WTC11 (cell line): ENCODE data around the gene CNGA2. TPM values are rescaled to one million over a fixed set of nuclear protein-coding genes. Genes with fewer than 3 reads are reported as not detected.

ENCODE experiments used
- ATAC-seq: fragments of 200-7000 bp; cut with Tn5 transposase; 2 replicates; pipeline ENCODE4 v1.10.0; 2021; ENCODE audit warnings: mild to moderate bottlenecking, moderate library complexity
- CTCF ChIA-PET: fragments of 300-600 bp; sonication (Branson Sonifier 250); formaldehyde crosslinking; loops from one replicate; lab custom pipeline; 2021; ENCODE audit warnings: antibody characterized with exemption; lab: Charles Lee
- POLR2A ChIA-PET: fragments of 350-600 bp; sonication (Branson Sonifier 250); formaldehyde crosslinking; loops from one replicate; lab custom pipeline; 2021; ENCODE audit warnings: antibody characterized with exemption; lab: Charles Lee
- DNase-seq: peaks from one replicate; pipeline ENCODE4 v3.0.0; 2021; ENCODE audit warnings: low spot score
- H3K27ac Mint-ChIP-seq: 2 replicates; pipeline ENCODE4 v1.8.0; 2021; ENCODE audit warnings: mixed read lengths
- H3K27me3 Mint-ChIP-seq: 2 replicates; pipeline ENCODE4 v1.8.0; 2021; ENCODE audit warnings: low read depth, mild to moderate bottlenecking, moderate library complexity, mixed read lengths
- H3K36me3 Mint-ChIP-seq: 2 replicates; pipeline ENCODE4 v1.8.0; 2021; ENCODE audit warnings: mixed read lengths
- H3K4me1 Mint-ChIP-seq: 2 replicates; pipeline ENCODE4 v1.8.0; 2022; ENCODE audit warnings: mixed read lengths
- H3K4me3 Mint-ChIP-seq: 2 replicates; pipeline ENCODE4 v1.8.0; 2021; ENCODE audit warnings: mild to moderate bottlenecking, moderate library complexity, mixed read lengths
- H3K9me3 Mint-ChIP-seq: 2 replicates; pipeline ENCODE4 v1.8.0; 2021; ENCODE audit warnings: mixed read lengths
- ARID4B ChIP-seq: sonication (generic); formaldehyde crosslinking; IDR thresholded peaks from 2 replicates; pipeline ENCODE4 v1.8.0; 2023; ENCODE audit warnings: missing genetic modification reagents, mild to moderate bottlenecking, borderline replicate concordance
- ATF1 ChIP-seq: sonication (generic); formaldehyde crosslinking; IDR thresholded peaks from 2 replicates; pipeline ENCODE4 v1.8.1; 2023; ENCODE audit warnings: mild to moderate bottlenecking, moderate library complexity, missing genetic modification reagents
- ATF2 ChIP-seq: sonication (generic); formaldehyde crosslinking; IDR thresholded peaks from 2 replicates; pipeline ENCODE4 v1.8.1; 2022; ENCODE audit warnings: low read depth, missing genetic modification reagents, borderline replicate concordance
- ATF3 ChIP-seq: sonication (generic); formaldehyde crosslinking; conservative IDR thresholded peaks from 2 replicates; pipeline ENCODE4 v1.8.1; 2022; ENCODE audit warnings: mild to moderate bottlenecking, missing genetic modification reagents
- CBFB ChIP-seq: sonication (generic); formaldehyde crosslinking; IDR thresholded peaks from 2 replicates; pipeline ENCODE4 v1.8.1; 2022; ENCODE audit warnings: mild to moderate bottlenecking, low read depth, missing genetic modification reagents
- CTCF ChIP-seq: fragments of 200-600 bp; IDR thresholded peaks from 2 replicates; pipeline ENCODE4 v1.8.0; 2022; ENCODE audit warnings: antibody characterized with exemption
- ELF4 ChIP-seq: sonication (generic); formaldehyde crosslinking; IDR thresholded peaks from 2 replicates; pipeline ENCODE4 v1.8.1; 2022; ENCODE audit warnings: low read depth, mild to moderate bottlenecking, moderate library complexity, missing genetic modification reagents
- ESRRA ChIP-seq: sonication (generic); formaldehyde crosslinking; IDR thresholded peaks from 2 replicates; pipeline ENCODE4 v1.8.1; 2022; ENCODE audit warnings: mild to moderate bottlenecking, missing genetic modification reagents, borderline replicate concordance
- GABPB1 ChIP-seq: sonication (generic); formaldehyde crosslinking; IDR thresholded peaks from 2 replicates; pipeline ENCODE4 v1.8.1; 2023; ENCODE audit warnings: mild to moderate bottlenecking, missing genetic modification reagents
- IRF1 ChIP-seq: sonication (generic); formaldehyde crosslinking; IDR thresholded peaks from 2 replicates; pipeline ENCODE4 v1.8.0; 2023; ENCODE audit warnings: missing genetic modification reagents
- MXD4 ChIP-seq: fragments of 250-450 bp; sonication (Bioruptor Pico); IDR thresholded peaks from 2 replicates; pipeline ENCODE4 v1.8.0; 2021; ENCODE audit warnings: mild to moderate bottlenecking, moderate library complexity, borderline replicate concordance
- NFATC4 ChIP-seq: fragments of 250-450 bp; sonication (Bioruptor Pico); IDR thresholded peaks from 2 replicates; pipeline ENCODE4 v1.9.0; 2021; ENCODE audit warnings: mild to moderate bottlenecking
- NFE2L1 ChIP-seq: sonication (generic); formaldehyde crosslinking; IDR thresholded peaks from 2 replicates; pipeline ENCODE4 v1.8.1; 2023; ENCODE audit warnings: missing genetic modification reagents
- USF1 ChIP-seq: sonication (generic); formaldehyde crosslinking; IDR thresholded peaks from 2 replicates; pipeline ENCODE4 v1.8.0; 2022; ENCODE audit warnings: mild to moderate bottlenecking, missing genetic modification reagents
- ZNF219 ChIP-seq: sonication (generic); formaldehyde crosslinking; IDR thresholded peaks from 2 replicates; pipeline ENCODE4 v1.8.0; 2023; ENCODE audit warnings: missing genetic modification reagents, mild to moderate bottlenecking, borderline replicate concordance
- ZNF232 ChIP-seq: sonication (generic); formaldehyde crosslinking; IDR thresholded peaks from 2 replicates; pipeline ENCODE4 v1.8.0; 2022; ENCODE audit warnings: mild to moderate bottlenecking, missing genetic modification reagents
- ZNF396 ChIP-seq: fragments of 250-450 bp; sonication (Bioruptor Pico); IDR thresholded peaks from 2 replicates; pipeline ENCODE4 v1.8.0; 2021; ENCODE audit warnings: mild to moderate bottlenecking, moderate library complexity, borderline replicate concordance
- ZNF512 ChIP-seq: sonication (generic); formaldehyde crosslinking; IDR thresholded peaks from 2 replicates; pipeline ENCODE4 v1.8.1; 2022; ENCODE audit warnings: missing genetic modification reagents, borderline replicate concordance
- ZNF532 ChIP-seq: fragments of 250-450 bp; sonication (Bioruptor Pico); IDR thresholded peaks from 2 replicates; pipeline ENCODE4 v1.9.0; 2021; ENCODE audit warnings: mild to moderate bottlenecking, borderline replicate concordance
- total RNA-seq: library from RNA; stranded (reverse); gene quantifications from 3 replicates; pipeline ENCODE4 v1.2.3, GENCODE V29; 2021

Gene CNGA2
- total RNA-seq, 1 experiment from 2014 or later = not detected

GRCh38 chrX:151773434-151773833 lies 38.9 kb downstream of the CNGA2 start:
- Mint-ChIP-seq H3K9me3 (peaks cover 18% of the 10 kb centered on the region; the same call in 1 of the 2 replicates), H3K27ac (no peak overlapping the region), H3K4me1 (peaks cover 15% of the 10 kb centered on the region), H3K36me3 (peaks cover 3% of the 10 kb centered on the region; the same call in 1 of the 2 replicates), H3K27me3 (no peaks in the 10 kb centered on the region), H3K4me3 (no peak overlapping the region)
- peak; percentile 86 for ATAC-seq
- TF ChIP-seq IRF1 (CRISPR knock-in tag) (no peak), NFE2L1 (no peak), MXD4 (CRISPR knock-in tag) (no peak), NFATC4 (CRISPR knock-in tag) (no peak), CBFB (CRISPR knock-in tag) (no peak)
- CTCF ChIA-PET = interaction anchor here (0.8 to 1.6 kb wide), 3 partner anchors 20 to 868 kb away, joined by 3 to 8 read pairs (median 4); no protein-coding TSS in a partner anchor
- no peak for DNase-seq
- POLR2A ChIA-PET = no interaction called here

- peaks cover 15% of the 10 kb centered on the region for H3K4me1 Mint-ChIP-seq
- no peak for ATAC-seq
- no peak overlapping the region for H3K4me3 Mint-ChIP-seq
- H3K27me3 Mint-ChIP-seq = no peaks in the 10 kb centered on the region
- ChIA-PET POLR2A (no interaction called here), CTCF (no interaction called here)
- DNase-seq = no peak
- H3K36me3 Mint-ChIP-seq = peaks cover under 1% of the 10 kb centered on the region; the same call in 1 of the 2 replicates
- H3K27ac Mint-ChIP-seq = no peak overlapping the region
- H3K9me3 Mint-ChIP-seq = peaks cover 9% of the 10 kb centered on the region; the same call in 1 of the 2 replicates
- TF ChIP-seq ESRRA (no peak), GABPB1 (CRISPR knock-in tag) (no peak), ATF3 (CRISPR knock-in tag) (no peak), USF1 (no peak), MXD4 (CRISPR knock-in tag) (no peak), CTCF (no peak), ATF2 (CRISPR knock-in tag) (no peak), ELF4 (no peak), ARID4B (no peak), ZNF219 (CRISPR knock-in tag) (no peak), ZNF396 (CRISPR knock-in tag) (no peak), ZNF512 (no peak), ATF1 (no peak), ZNF232 (CRISPR knock-in tag) (no peak), ZNF532 (CRISPR knock-in tag) (no peak)
These were observed 39.9 kb downstream of the CNGA2 start for GRCh38 chrX:151774421-151774820.
